Mucosa of rectum (tissue), 2 donors: ENCODE measurements around the gene KIFC3.
A peak's percentile ranks its signal among the peaks of the same experiment; 100 is the strongest.
"Not testable (repeated sequence)": the region's sequence is repeated elsewhere in the genome, so short reads cannot be mapped to it uniquely, and the experiment has no call there.

Source experiments
- H3K27ac ChIP-seq, 2 donors: one replicate each; pipeline ENCODE4 v1.7.0; 2013; ENCODE audit warnings: inconsistent platforms in 2 of 2, low read depth in 2 of 2, low read length in 2 of 2
- H3K27me3 ChIP-seq, 2 donors: one replicate each; pipeline ENCODE4 v1.7.0; 2013; ENCODE audit warnings: low read length in 2 of 2; ENCODE audit not compliant: control insufficient read depth in 2 of 2, insufficient read depth in 2 of 2
- H3K36me3 ChIP-seq, 2 donors: one replicate each; pipeline ENCODE4 v1.7.0; 2013; ENCODE audit warnings: low read length in 2 of 2; ENCODE audit not compliant: control insufficient read depth in 2 of 2, insufficient read depth in 2 of 2
- H3K4me1 ChIP-seq, 2 donors: one replicate each; pipeline ENCODE4 v1.7.0; 2013; ENCODE audit warnings: low read length in 2 of 2, mild to moderate bottlenecking in 1 of 2; ENCODE audit not compliant: control insufficient read depth in 2 of 2, insufficient read depth in 2 of 2
- H3K4me3 ChIP-seq, 2 donors: one replicate each; pipeline ENCODE4 v1.7.0; 2013; ENCODE audit warnings: low read length in 2 of 2
- H3K9ac ChIP-seq, 2 donors: one replicate each; pipeline ENCODE4 v1.7.0; 2013; ENCODE audit warnings: low read length in 2 of 2, low read depth in 1 of 2, mild to moderate bottlenecking in 1 of 2
- H3K9me3 ChIP-seq, 2 donors: one replicate each; pipeline ENCODE4 v1.7.0; 2013; ENCODE audit warnings: low read length in 2 of 2; ENCODE audit not compliant: control insufficient read depth in 2 of 2
- donor health status: healthy.
- donor health status: Normal muscosa, but diverticular disease.

The KIFC3 gene

GRCh38 chr16:57797526-57798266, 4.6 kb downstream of the KIFC3 start:
- H3K4me1 ChIP-seq, result peaks cover 26 to 29% of the 10 kb centered on the region in 2 donors
- no peaks in the 10 kb centered on the region for H3K9me3 ChIP-seq
- no peak overlapping the region for H3K9ac ChIP-seq
- peaks cover 0 to 3% of the 10 kb centered on the region in 2 donors for H3K36me3 ChIP-seq
- no peak overlapping the region for H3K27ac ChIP-seq
- peaks cover 26 to 41% of the 10 kb centered on the region in 2 donors for H3K27me3 ChIP-seq
- H3K4me3 ChIP-seq, result peak overlapping the region; percentile 8 to 26

DNA sequence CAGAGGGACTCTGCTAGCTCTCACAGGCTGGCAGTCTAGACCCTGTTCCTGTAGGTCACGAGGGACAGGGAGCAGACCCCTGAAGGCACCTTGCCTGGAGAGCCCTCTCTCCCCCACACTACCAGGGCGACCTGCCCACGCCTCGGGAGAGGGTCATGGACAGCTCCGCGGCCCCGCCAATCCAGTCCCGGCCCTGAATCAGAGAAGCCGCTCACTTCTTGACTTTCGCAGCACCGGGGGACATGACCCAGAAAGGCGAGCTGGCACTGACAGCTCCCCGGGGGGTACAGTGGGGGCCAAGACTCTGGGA, 5.1 kb downstream of the KIFC3 start:
- Histone ChIP-seq H3K4me1 (peaks cover 23 to 25% of the 10 kb centered on the region in 2 donors), H3K36me3 (peaks cover 0 to 3% of the 10 kb centered on the region in 2 donors), H3K27me3 (peaks cover 26 to 38% of the 10 kb centered on the region in 2 donors), H3K4me3 (no peak overlapping the region), H3K9me3 (no peaks in the 10 kb centered on the region), H3K27ac (no peak overlapping the region), H3K9ac (no peak overlapping the region)

DNA sequence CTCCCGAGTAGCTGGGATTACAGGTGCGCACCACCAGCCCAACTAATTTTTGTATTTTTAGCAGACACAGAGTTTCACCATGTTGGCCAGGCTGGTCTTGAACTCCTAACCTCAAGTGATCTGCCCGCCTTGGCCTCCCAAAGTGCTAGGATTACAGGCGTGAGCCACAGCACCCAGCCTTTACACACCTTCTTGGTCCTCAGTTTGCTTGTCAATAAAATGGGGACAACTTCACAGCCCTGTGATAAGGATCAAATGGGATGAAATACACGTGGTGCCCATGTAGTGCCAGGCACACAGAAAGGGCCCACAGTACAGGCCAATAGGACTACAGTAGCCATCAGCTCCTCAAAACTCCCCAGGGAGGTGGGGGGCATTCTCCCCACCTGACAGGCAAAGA, 6.3 kb downstream of the KIFC3 start:
- H3K36me3 ChIP-seq, H3K9ac ChIP-seq, H3K4me3 ChIP-seq, H3K27ac ChIP-seq, H3K9me3 ChIP-seq: not testable (repeated sequence)
- Histone ChIP-seq H3K27me3 (peaks cover 16 to 27% of the 10 kb centered on the region in 2 donors), H3K4me1 (peaks cover 14 to 16% of the 10 kb centered on the region in 2 donors)

DNA sequence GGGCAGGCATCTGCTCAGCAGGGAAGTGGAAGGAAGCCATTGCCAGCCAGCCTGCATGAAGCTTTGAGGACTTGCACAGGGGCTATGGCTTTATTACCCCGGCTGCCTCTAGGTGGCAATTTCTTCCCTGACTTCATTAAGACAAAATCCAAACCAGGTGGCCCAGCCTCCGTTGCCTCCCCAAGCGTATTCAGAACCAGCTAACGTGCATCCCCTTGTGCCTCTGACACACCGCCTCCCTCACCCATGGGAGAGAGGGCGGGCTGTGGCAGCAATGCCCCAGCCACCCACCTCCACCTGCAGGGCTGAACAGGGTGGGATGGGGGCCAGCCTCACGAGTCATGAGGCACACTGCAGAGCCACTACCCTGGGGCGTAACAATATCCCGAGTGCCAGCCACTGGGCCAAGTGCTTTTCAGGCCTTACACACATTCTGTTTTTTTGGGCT, 6.8 kb downstream of the KIFC3 start:
- Histone ChIP-seq H3K4me3 (no peak overlapping the region), H3K9me3 (no peaks in the 10 kb centered on the region), H3K9ac (no peak overlapping the region), H3K36me3 (peaks cover 0 to 3% of the 10 kb centered on the region in 2 donors), H3K27me3 (peaks cover 16 to 21% of the 10 kb centered on the region in 2 donors), H3K27ac (no peak overlapping the region), H3K4me1 (peaks cover 10 to 12% of the 10 kb centered on the region in 2 donors)

DNA sequence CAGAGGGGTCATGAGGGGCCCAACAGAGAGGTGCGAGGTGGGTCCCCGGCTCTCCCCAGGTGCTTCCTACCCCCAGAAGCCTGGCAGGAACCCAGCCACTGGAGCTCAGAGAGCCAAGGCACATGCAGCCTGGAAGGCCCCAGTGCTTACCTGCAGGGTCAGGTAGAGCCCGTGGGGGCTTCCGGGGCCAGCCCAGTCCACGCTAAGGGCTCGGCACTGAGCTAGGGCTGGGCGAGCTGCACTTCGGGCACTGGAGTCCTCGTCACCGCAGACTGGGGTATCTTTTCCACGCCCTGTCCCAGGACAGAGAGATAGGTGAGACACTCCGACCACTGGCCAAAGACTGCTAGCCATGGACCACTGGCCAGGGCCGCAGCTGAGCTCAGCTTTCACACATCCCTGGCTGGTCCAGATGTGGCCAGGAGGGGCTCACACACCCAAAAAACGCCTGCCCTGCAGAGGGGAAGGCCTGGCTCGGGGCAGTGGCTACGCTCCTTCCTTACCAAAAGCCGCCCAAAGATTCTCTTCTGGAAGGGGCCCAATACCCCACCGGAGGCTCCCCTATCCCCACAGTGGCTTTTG, 7.4 kb downstream of the KIFC3 start:
- H3K27me3 ChIP-seq, result peaks cover 12 to 18% of the 10 kb centered on the region in 2 donors
- no peak overlapping the region for H3K9ac ChIP-seq
- H3K27ac ChIP-seq, result no peak overlapping the region
- peaks cover 0 to 3% of the 10 kb centered on the region in 2 donors for H3K36me3 ChIP-seq
- H3K9me3 ChIP-seq, result no peaks in the 10 kb centered on the region
- H3K4me3 ChIP-seq, result no peak overlapping the region
- peaks cover 7 to 9% of the 10 kb centered on the region in 2 donors for H3K4me1 ChIP-seq

GRCh38 chr16:57791893-57792461, 10.3 kb downstream of the KIFC3 start:
- Histone ChIP-seq H3K4me1 (no peaks in the 10 kb centered on the region), H3K9me3 (no peaks in the 10 kb centered on the region), H3K27me3 (peaks cover 2 to 5% of the 10 kb centered on the region in 2 donors), H3K36me3 (no peaks in the 10 kb centered on the region), H3K4me3 (no peak overlapping the region), H3K9ac (no peak overlapping the region), H3K27ac (no peak overlapping the region)

DNA sequence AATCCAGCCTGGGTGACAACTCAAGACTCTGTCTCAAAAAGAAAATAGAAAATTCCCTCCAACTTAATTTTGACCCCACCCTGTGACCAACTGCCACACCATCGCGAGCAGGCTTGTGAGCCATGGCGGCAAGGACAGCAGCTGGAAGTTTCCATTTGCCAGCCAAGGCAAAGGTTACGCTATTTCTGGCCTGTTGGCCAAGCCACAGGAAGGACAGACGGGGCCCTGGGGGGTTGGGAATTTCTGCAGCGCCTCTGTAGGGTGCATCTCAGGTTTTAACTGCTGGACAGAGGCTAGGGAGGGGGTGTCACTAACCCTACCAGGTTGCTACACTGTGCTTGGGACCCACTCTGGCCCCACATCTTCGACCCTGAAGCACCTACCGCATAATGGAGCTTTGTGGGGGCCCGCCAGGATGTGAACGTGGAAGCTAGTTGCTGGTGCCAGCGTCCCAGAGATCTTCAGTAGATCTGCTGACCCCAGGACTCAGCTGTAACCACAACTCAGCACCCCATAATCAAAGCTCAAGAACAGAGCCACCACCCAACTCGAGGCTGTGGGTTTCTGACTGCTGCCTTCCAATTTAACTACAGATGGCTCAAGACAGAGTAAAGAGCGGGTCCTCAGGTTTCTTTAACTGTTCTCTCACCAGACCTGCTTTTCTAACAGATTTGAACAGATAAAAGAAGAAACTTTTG, 10.9 kb downstream of the KIFC3 start:
- H3K4me1 ChIP-seq, result no peaks in the 10 kb centered on the region
- H3K36me3 ChIP-seq, result no peaks in the 10 kb centered on the region
- H3K27ac ChIP-seq, result no peak overlapping the region

DNA sequence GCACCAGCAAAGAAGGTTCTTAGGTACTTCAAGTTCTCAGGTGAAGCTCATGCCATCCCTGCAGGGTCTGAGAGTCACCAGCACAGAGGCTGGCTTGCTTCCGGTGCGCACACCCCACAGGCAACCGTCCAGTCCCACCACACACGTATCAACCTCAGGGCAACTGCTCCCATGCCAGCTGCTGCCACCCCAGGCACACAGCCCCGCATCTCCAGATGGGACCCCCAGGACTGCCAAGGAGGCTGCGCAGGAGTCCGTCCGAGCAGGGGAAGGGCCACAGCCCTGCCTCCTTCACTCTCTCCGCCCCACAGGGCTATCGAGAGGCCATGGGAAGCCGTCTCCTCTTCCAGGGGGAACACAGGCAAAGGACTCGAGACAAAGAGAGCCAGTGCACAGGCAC, 13.3 kb downstream of the KIFC3 start:
- H3K36me3 ChIP-seq, result no peaks in the 10 kb centered on the region
- H3K4me3 ChIP-seq, result no peak overlapping the region
- H3K9me3 ChIP-seq, result no peaks in the 10 kb centered on the region
- H3K9ac ChIP-seq, result no peak overlapping the region
- no peaks in the 10 kb centered on the region for H3K4me1 ChIP-seq
- H3K27me3 ChIP-seq, result peaks cover 0 to 3% of the 10 kb centered on the region in 2 donors
- H3K27ac ChIP-seq, result no peak overlapping the region

More for the DNA sequence above, 10.9 kb downstream of the KIFC3 start:
- H3K27me3 ChIP-seq, result peaks cover 0 to 3% of the 10 kb centered on the region in 2 donors
- no peak overlapping the region for H3K4me3 ChIP-seq
- H3K9ac ChIP-seq, result no peak overlapping the region
- no peaks in the 10 kb centered on the region for H3K9me3 ChIP-seq

DNA sequence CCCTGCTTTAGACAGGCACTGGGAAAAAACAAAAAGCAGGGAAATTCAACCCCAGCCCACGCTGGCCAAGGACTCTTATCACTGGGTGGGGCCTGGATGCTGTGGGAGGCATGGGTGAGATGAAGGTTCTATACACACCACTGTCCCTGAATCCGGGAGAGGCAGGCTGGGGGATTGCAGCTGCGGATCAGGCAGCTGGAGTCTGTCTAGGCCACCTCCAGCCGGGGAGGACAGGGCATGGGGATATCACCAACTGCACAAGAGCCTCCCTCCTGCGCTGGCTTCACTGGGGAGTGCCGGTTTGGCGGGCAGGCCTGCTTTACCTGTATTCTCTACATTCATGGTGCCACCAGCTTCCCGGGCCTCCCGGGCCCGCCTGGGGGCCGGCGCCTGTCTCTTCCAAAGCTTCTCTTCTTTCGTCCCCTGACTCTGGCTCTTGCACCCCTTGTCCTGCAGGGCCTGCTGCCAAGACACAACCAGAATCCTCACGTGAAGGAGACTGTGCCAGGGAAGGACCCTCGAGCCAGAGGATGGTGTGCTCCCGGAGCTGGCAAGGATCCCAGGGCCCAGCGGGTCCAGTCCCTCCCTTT, 13.9 kb downstream of the KIFC3 start:
- Histone ChIP-seq H3K4me1 (no peaks in the 10 kb centered on the region), H3K9ac (no peak overlapping the region), H3K36me3 (no peaks in the 10 kb centered on the region), H3K9me3 (no peaks in the 10 kb centered on the region), H3K4me3 (no peak overlapping the region), H3K27ac (no peak overlapping the region), H3K27me3 (peaks cover 0 to 3% of the 10 kb centered on the region in 2 donors)
